Prostate gland (tissue), 2 donors: Measurements from ENCODE around the gene MTHFD2L. TPM values are rescaled to one million over a fixed set of nuclear protein-coding genes. Genes with fewer than 3 reads are reported as not detected.
"Not testable (repeated sequence)": the region's sequence is repeated elsewhere in the genome, so short reads cannot be mapped to it uniquely, and the experiment has no call there.

Experiments used
- DNase-seq: peaks from one replicate; pipeline ENCODE4 v3.0.0-alpha.2; 2019; ENCODE audit warnings: low spot score
- H3K27ac ChIP-seq, 2 donors: fragments of 200-600 bp; sonication (generic); 2 replicates each; pipeline ENCODE4 v1.5.1; 2017 to 2019
- H3K27me3 ChIP-seq: fragments of 200-600 bp; sonication (generic); replicated peaks from 2 replicates; pipeline ENCODE4 v1.5.1; 2019; ENCODE audit not compliant: insufficient read depth
- H3K36me3 ChIP-seq, 2 donors: fragments of 200-600 bp; sonication (generic); 1 replicate in 1 of 2; 2 replicates in 1 of 2; pipeline versions ENCODE4 v1.5.1 to v1.8.1; 2017 to 2019
- H3K4me1 ChIP-seq: fragments of 200-600 bp; sonication (generic); replicated peaks from 2 replicates; pipeline ENCODE4 v1.5.1; 2019
- H3K4me3 ChIP-seq, 2 donors: fragments of 200-600 bp; sonication (generic); 2 replicates each; pipeline ENCODE4 v1.5.1; 2017 to 2019
- H3K9me3 ChIP-seq: fragments of 200-600 bp; sonication (generic); 2 replicates; pipeline ENCODE4 v1.5.1; 2017
- POLR2A ChIP-seq: fragments of 450-650 bp; IDR thresholded peaks from one replicate; pipeline ENCODE4 v1.6.1; 2016; ENCODE audit warnings: antibody characterized with exemption, mild to moderate bottlenecking
- POLR2AphosphoS5 ChIP-seq: sonication (generic); formaldehyde crosslinking; IDR thresholded peaks from one replicate; pipeline ENCODE4 v1.6.1; 2017; ENCODE audit warnings: antibody characterized with exemption
- WGBS: methylation state at CpG from one replicate; pipeline ENCODE4 v1.1.5; 2018; 5-methylcytosine and 5-hydroxymethylcytosine counted together
- intact Hi-C: fragments of 100-400 bp; cut with DNase I; formaldehyde crosslinking; loops from one replicate; pipeline ENCODE4 v1.14.2; 2022
- total RNA-seq, 2 donors: library from RNA; depleted of rRNA; stranded (reverse); fragments of >200 nt; gene quantifications; one replicate each; pipeline ENCODE4 v1.1.0, GENCODE V29; 2016
- TF ChIP-seq, protein P1 (sequence below), 4 experiments: fragments of 200-600 bp in 2 of 4; fragments of 450-650 bp in 2 of 4; sonication (generic) in 2 of 4; IDR thresholded peaks; 1 replicate in 3 of 4; 2 replicates in 1 of 4; pipeline ENCODE4 v1.5.1; 2016 to 2019; ENCODE audit warnings: antibody characterized with exemption in 4 of 4, mild to moderate bottlenecking in 2 of 4, moderate library complexity in 2 of 4

MTHFD2L gene
- total RNA-seq, 2 donors from 2014 or later = 15.8 to 19.9 TPM

- Histone ChIP-seq H3K4me3 (no peak overlapping the region), H3K36me3 (no peaks in the 10 kb centered on the region), H3K27ac (no peak overlapping the region), H3K9me3 (no peaks in the 10 kb centered on the region), H3K4me1 (no peaks in the 10 kb centered on the region), H3K27me3 (no peaks in the 10 kb centered on the region)
- intact Hi-C loops = no loop called here
- DNase-seq = no peak
- WGBS = 79% methylated on average over 4 of the region's 4 CpGs
- TF ChIP-seq POLR2AphosphoS5 = no peak
- no peak for TF ChIP-seq POLR2A
- TF ChIP-seq, protein P1, sequence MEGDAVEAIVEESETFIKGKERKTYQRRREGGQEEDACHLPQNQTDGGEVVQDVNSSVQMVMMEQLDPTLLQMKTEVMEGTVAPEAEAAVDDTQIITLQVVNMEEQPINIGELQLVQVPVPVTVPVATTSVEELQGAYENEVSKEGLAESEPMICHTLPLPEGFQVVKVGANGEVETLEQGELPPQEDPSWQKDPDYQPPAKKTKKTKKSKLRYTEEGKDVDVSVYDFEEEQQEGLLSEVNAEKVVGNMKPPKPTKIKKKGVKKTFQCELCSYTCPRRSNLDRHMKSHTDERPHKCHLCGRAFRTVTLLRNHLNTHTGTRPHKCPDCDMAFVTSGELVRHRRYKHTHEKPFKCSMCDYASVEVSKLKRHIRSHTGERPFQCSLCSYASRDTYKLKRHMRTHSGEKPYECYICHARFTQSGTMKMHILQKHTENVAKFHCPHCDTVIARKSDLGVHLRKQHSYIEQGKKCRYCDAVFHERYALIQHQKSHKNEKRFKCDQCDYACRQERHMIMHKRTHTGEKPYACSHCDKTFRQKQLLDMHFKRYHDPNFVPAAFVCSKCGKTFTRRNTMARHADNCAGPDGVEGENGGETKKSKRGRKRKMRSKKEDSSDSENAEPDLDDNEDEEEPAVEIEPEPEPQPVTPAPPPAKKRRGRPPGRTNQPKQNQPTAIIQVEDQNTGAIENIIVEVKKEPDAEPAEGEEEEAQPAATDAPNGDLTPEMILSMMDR (IDR thresholded peaks at IDR 0.05) = no peak
These were observed 30.2 kb upstream of the MTHFD2L start for GRCh38 chr4:74127745-74128144.

DNA sequence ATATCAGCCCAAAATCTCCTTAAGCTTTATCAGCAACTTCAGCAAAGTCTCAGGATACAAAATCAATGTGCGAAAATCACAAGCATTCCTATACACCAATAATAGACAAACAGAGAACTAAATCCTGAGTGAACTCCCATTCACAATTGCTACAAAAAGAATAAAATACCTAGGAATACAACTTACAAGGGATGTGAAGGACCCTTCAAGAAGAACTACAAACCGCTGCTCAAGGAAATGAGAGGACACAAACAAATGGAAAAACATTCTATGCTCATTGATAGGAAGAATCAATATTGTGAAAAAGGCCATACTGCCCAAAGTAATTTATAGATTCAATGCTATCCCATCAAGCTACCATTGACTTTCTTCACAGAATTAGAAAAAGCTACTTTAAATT lies 27.1 kb upstream of the MTHFD2L start:
- not testable (repeated sequence) for H3K27ac ChIP-seq, H3K4me1 ChIP-seq, H3K27me3 ChIP-seq, H3K9me3 ChIP-seq, DNase-seq, H3K36me3 ChIP-seq, H3K4me3 ChIP-seq
- WGBS = 97% methylated on average over 2 of the region's 2 CpGs
- intact Hi-C loops = loop anchor here (5.0 to 10.0 kb wide), 2 partner anchors 206 to 469 kb away; no protein-coding TSS in a partner anchor

GRCh38 chr4:74132188-74132587 lies 25.7 kb upstream of the MTHFD2L start:
- not testable (repeated sequence) for H3K27ac ChIP-seq, H3K4me3 ChIP-seq, H3K9me3 ChIP-seq, H3K36me3 ChIP-seq, H3K27me3 ChIP-seq, H3K4me1 ChIP-seq, DNase-seq
- intact Hi-C loops = loop anchor here (5.0 to 10.0 kb wide), 2 partner anchors 207 to 470 kb away; no protein-coding TSS in a partner anchor

- Histone ChIP-seq H3K27ac (no peak overlapping the region), H3K4me1 (no peaks in the 10 kb centered on the region), H3K36me3 (no peaks in the 10 kb centered on the region), H3K27me3 (no peaks in the 10 kb centered on the region), H3K4me3 (no peak overlapping the region), H3K9me3 (no peaks in the 10 kb centered on the region)
- TF ChIP-seq POLR2AphosphoS5 (no peak), POLR2A (no peak)
- TF ChIP-seq, protein P1 (IDR thresholded peaks at IDR 0.05) = no peak
- WGBS = 64% methylated on average over 1 of the region's 1 CpG
- intact Hi-C loops = loop anchor here (5.0 to 10.0 kb wide), 2 partner anchors 208 to 471 kb away; no protein-coding TSS in a partner anchor
- no peak for DNase-seq
These were observed 25.0 kb upstream of the MTHFD2L start for GRCh38 chr4:74132944-74133343.

DNA sequence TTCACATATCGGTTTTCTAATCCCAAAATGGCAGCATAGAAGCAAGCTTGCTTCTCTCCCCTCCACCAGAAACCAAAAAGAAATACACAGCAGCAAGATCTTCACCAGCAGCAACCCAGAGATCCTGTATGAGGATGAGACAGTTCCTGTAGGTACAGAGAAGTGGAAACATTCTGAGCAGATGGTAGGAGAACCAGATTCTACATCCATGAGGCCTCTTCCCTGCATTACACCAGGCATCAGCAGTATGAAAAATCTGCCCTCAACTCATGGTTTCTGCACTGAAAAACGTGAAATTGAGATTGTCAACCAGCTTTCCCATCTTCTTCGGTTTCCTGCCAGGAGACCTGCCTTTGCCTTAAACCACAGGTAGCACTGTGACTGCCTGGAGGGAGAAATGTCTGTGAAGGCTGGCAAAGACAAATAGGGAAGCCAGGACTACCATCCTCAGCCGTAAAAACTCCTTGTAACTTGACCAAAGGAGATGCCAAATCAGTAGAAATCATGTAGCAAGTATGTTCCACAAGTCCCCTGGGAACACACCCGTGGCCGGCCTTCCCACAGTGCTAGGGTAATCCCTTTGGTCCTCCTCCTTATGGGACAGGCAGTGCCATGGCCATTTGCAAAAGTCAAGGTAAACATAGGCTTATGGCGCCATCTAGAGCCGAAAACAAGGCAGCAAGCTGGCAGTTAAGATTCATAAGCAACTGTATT lies 24.0 kb upstream of the MTHFD2L start:
- intact Hi-C loops = loop anchor here (5.0 to 10.0 kb wide), 2 partner anchors 209 to 472 kb away; no protein-coding TSS in a partner anchor
- no peaks in the 10 kb centered on the region for H3K36me3 ChIP-seq
- H3K9me3 ChIP-seq = no peaks in the 10 kb centered on the region
- peak; percentile 73 for DNase-seq
- no peaks in the 10 kb centered on the region for H3K27me3 ChIP-seq
- H3K4me1 ChIP-seq = no peaks in the 10 kb centered on the region
- H3K27ac ChIP-seq = no peak overlapping the region
- H3K4me3 ChIP-seq = no peak overlapping the region
- TF ChIP-seq, protein P1 (IDR thresholded peaks at IDR 0.05) = peak in 3 of 4 experiments; percentile 64 to 79 (median 77)
- no peak for TF ChIP-seq POLR2A
- 37% methylated on average over 8 of the region's 8 CpGs for WGBS

DNA sequence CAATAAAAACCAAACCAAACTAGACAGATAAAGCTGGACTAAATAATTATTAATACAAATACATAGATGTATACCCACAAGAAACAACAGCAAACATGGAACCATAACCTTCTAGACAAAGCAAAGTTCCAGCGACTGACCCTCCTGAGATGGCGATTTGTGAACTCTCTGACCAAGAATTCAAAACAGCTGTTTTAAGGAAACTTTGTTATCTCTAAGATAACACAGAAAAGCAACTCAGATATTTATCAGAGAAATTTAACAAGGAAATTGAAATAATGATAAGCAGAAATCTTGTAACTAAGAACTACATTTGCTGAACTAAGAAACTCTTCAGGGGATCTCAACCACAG lies 23.4 kb upstream of the MTHFD2L start:
- DNase-seq = no peak
- TF ChIP-seq, protein P1 (IDR thresholded peaks at IDR 0.05) = no peak
- TF ChIP-seq POLR2AphosphoS5 (no peak), POLR2A (no peak)
- H3K27ac ChIP-seq = no peak overlapping the region
- H3K4me3 ChIP-seq = no peak overlapping the region
- no peaks in the 10 kb centered on the region for H3K4me1 ChIP-seq
- no peaks in the 10 kb centered on the region for H3K36me3 ChIP-seq
- no peaks in the 10 kb centered on the region for H3K27me3 ChIP-seq
- WGBS = 43% methylated on average over 2 of the region's 2 CpGs
- no peaks in the 10 kb centered on the region for H3K9me3 ChIP-seq
- intact Hi-C loops = loop anchor here (5.0 to 10.0 kb wide), 2 partner anchors 210 to 472 kb away; no protein-coding TSS in a partner anchor
